Skeletal muscle tissue (tissue), 2 donors: ENCODE measurements around the gene TEK. TPM values are rescaled to one million over a fixed set of nuclear protein-coding genes. Genes with fewer than 3 reads are reported as not detected.

Experiments
- small RNA-seq: library from RNA; depleted of rRNA; stranded (forward); fragments of <200 nt; gene quantifications from one replicate; pipeline ENCODE3, GENCODE V24; 2014
- total RNA-seq: library from RNA; depleted of rRNA; stranded (reverse); fragments of >200 nt; gene quantifications from one replicate; pipeline ENCODE4 v1.2.3, GENCODE V29; 2014

TEK gene
- total RNA-seq, 1 donor from 2014 or later, result 23.0 TPM

Small RNAs within 50 kb of the gene (small RNA-seq; reads per million reads assigned to genes)
- not detected for gene AL355433.1
- not detected for gene RNA5SP280

Other genes starting within 250 kb of the TEK start
- gene CAAP1, start 216.4 kb upstream of the TEK start, total RNA-seq, result 12.5 TPM
- gene PLAA, start 162.0 kb upstream of the TEK start, total RNA-seq, result 28.2 TPM
- 9.4 TPM for gene IFT74, start 152.8 kb upstream of the TEK start, total RNA-seq
- not detected for gene LRRC19, start 103.6 kb upstream of the TEK start, total RNA-seq
- not detected for gene EQTN, start 187.9 kb downstream of the TEK start, total RNA-seq